Mesothelial cell of epicardium (in vitro differentiated cells): ENCODE data around the gene STK39. TPM values are rescaled to one million over a fixed set of nuclear protein-coding genes. Genes with fewer than 3 reads are reported as not detected.

Experiments used
- DNase-seq, 2 experiments: peaks; one replicate each; pipeline ENCODE4 v3.0.0; 2021; ENCODE audit warnings: low spot score in 2 of 2; ENCODE audit not compliant: unreplicated experiment in 2 of 2
- H3K27ac Mint-ChIP-seq: 2 replicates; pipeline ENCODE4 v1.8.0; 2021; ENCODE audit warnings: mixed read lengths
- H3K27me3 Mint-ChIP-seq: 2 replicates; pipeline ENCODE4 v1.8.0; 2021; ENCODE audit warnings: low read depth, mixed read lengths
- H3K36me3 Mint-ChIP-seq: 2 replicates; pipeline ENCODE4 v1.8.0; 2021; ENCODE audit warnings: mixed read lengths
- H3K4me1 Mint-ChIP-seq: 2 replicates; pipeline ENCODE4 v1.8.0; 2021; ENCODE audit warnings: mixed read lengths
- H3K4me3 Mint-ChIP-seq: 2 replicates; pipeline ENCODE4 v1.8.0; 2021; ENCODE audit warnings: mild to moderate bottlenecking, moderate library complexity, mixed read lengths
- H3K9me3 Mint-ChIP-seq: 2 replicates; pipeline ENCODE4 v1.8.0; 2021; ENCODE audit warnings: mixed read lengths
- CTCF ChIP-seq: fragments of 200-600 bp; sonication (generic); IDR thresholded peaks from one replicate; pipeline ENCODE4 v1.5.0; 2021; ENCODE audit warnings: antibody characterized with exemption; ENCODE audit not compliant: unreplicated experiment
- total RNA-seq: library from RNA; stranded (reverse); gene quantifications from 3 replicates; pipeline ENCODE4 v1.2.1, GENCODE V29; 2021

STK39 gene
- total RNA-seq, 1 donor from 2014 or later, result 18.7 TPM

- H3K4me1 Mint-ChIP-seq, result peaks cover 3% of the 10 kb centered on the region
- no peak for TF ChIP-seq CTCF
- H3K9me3 Mint-ChIP-seq, result peaks cover 3% of the 10 kb centered on the region
- DNase-seq, result no peak
- no peaks in the 10 kb centered on the region for H3K27me3 Mint-ChIP-seq
- no peak overlapping the region for H3K4me3 Mint-ChIP-seq
- H3K36me3 Mint-ChIP-seq, result peaks cover 4% of the 10 kb centered on the region
- no peak overlapping the region for H3K27ac Mint-ChIP-seq
Observed at GRCh38 chr2:168090366-168091135, 156.8 kb downstream of the STK39 start.

- no peak for TF ChIP-seq CTCF
- H3K4me3 Mint-ChIP-seq, result no peak overlapping the region
- no peak overlapping the region for H3K27ac Mint-ChIP-seq
- no peaks in the 10 kb centered on the region for H3K27me3 Mint-ChIP-seq
- no peak for DNase-seq
- H3K4me1 Mint-ChIP-seq, result peaks cover 7% of the 10 kb centered on the region
- peaks cover 4% of the 10 kb centered on the region for H3K36me3 Mint-ChIP-seq
- peaks cover 3% of the 10 kb centered on the region for H3K9me3 Mint-ChIP-seq
Observed at GRCh38 chr2:168089200-168089599, 158.2 kb downstream of the STK39 start.

GRCh38 chr2:168087401-168087800, 160.0 kb downstream of the STK39 start:
- H3K9me3 Mint-ChIP-seq, result peaks cover 8% of the 10 kb centered on the region
- peaks cover 8% of the 10 kb centered on the region for H3K36me3 Mint-ChIP-seq
- TF ChIP-seq CTCF, result no peak
- peaks cover 11% of the 10 kb centered on the region for H3K4me1 Mint-ChIP-seq
- H3K27ac Mint-ChIP-seq, result no peak overlapping the region
- no peaks in the 10 kb centered on the region for H3K27me3 Mint-ChIP-seq
- DNase-seq, result no peak
- no peak overlapping the region for H3K4me3 Mint-ChIP-seq

- no peak for TF ChIP-seq CTCF
- Mint-ChIP-seq H3K27ac (no peak overlapping the region), H3K4me3 (no peak overlapping the region), H3K36me3 (peaks cover 14% of the 10 kb centered on the region), H3K4me1 (peaks cover 11% of the 10 kb centered on the region), H3K9me3 (peaks cover 14% of the 10 kb centered on the region), H3K27me3 (no peaks in the 10 kb centered on the region)
- DNase-seq, result no peak
Observed at GRCh38 chr2:168086851-168087250, 160.5 kb downstream of the STK39 start.

- Mint-ChIP-seq H3K27me3 (no peaks in the 10 kb centered on the region), H3K4me3 (no peak overlapping the region), H3K27ac (no peak overlapping the region), H3K4me1 (peaks cover 11% of the 10 kb centered on the region), H3K9me3 (peaks cover 16% of the 10 kb centered on the region), H3K36me3 (peaks cover 18% of the 10 kb centered on the region)
- no peak for DNase-seq
- TF ChIP-seq CTCF, result no peak
Observed at GRCh38 chr2:168085801-168086361, 161.5 kb downstream of the STK39 start.
